Hematopoietic multipotent progenitor cell treated with erythropoietin and hydrocortisone succinate and interleukin-3 and kit ligand, for 4 days (in vitro differentiated cells): ENCODE results near the gene PQBP1.

Experiments used
- DNase-seq: peaks from one replicate; pipeline ENCODE4 v3.0.0-alpha.2; 2015

PQBP1 gene

DNA sequence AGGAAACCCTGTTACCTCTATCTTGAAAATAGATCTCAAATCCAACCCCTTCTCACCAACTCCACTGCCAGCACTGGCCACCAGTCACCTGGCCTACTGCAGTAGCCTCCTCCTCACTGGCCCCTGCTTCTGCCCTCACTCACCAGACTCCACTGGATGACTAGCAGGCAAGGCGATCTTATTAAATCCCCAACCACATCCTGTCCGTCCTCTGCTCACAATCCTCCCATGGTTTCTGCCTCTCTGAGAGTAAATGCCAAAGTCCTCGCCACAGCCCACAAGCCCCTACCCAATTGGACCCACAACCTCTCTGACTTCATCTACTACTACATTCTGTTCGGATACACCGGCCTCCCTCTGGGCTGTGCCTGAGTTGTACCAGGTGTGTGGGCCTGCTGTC, 26.5 kb downstream of the PQBP1 start:
- DNase-seq = peak; percentile 30

DNA sequence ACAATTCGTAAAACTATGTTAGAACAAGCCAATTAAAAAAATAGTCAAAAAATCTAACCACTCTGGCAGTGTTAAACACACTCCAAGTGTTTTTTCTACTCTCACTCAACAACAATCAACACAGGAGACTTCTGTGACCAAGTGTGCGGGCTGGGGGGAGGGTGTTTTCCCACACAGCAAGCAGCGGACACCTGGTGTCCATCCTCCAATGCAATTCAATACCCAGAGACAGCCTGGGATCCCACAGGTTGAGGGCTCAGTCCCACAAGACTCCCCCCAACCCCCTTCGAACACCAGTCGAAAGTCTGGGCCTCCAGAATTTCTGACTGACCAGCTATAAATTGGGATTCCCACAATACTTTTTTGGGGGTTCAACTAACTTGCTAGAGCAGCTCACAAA, 29.4 kb downstream of the PQBP1 start:
- DNase-seq = no peak

DNA sequence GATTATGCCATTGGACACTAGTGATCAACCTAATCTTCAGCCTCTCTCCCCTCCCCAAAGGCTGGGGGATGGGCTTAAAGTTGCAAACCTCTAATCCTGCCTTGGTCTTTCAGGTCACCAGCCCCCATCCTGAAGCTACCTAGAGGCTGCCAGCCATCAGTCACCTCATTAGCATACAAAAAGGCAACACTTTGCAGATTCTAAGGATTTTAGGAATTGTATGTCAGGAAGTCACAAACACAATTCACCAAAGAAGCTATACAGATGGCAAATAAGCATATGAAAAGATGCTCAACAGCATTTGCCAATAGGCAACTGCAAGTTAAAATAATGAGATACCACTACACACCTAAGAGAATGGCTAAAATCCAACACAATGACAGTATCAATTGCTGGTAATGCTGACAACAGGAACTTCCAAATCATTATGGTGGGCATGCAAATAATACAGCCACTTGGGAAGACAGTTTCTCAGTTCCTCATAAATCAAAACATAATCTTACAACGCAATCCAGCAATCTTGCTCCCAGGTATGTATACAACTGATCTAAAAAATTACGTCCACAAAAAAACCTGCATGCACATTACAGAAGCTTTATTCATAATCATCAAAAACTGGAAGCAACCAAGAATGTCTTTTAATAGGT, 30.1 kb downstream of the PQBP1 start:
- DNase-seq = no peak

DNA sequence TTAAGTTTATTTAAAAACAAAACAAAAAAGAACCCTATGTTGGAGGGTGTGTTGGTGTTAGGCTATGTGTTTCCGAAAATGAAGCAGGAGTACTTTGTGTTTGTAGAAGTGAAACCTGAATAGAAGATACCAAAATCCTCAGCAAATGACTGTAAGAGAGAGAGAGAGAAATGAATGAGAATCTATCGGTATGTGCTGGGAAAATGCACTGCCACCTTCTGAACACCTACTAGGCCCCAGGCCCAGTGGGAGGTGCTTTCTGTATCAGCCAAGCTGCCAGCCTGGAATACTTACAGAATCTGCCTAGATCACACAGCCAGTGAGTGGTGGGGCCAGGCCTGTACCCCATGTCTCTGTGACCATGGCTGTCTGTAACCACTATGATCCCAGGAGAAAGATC, 36.0 kb downstream of the PQBP1 start:
- DNase-seq = no peak

DNA sequence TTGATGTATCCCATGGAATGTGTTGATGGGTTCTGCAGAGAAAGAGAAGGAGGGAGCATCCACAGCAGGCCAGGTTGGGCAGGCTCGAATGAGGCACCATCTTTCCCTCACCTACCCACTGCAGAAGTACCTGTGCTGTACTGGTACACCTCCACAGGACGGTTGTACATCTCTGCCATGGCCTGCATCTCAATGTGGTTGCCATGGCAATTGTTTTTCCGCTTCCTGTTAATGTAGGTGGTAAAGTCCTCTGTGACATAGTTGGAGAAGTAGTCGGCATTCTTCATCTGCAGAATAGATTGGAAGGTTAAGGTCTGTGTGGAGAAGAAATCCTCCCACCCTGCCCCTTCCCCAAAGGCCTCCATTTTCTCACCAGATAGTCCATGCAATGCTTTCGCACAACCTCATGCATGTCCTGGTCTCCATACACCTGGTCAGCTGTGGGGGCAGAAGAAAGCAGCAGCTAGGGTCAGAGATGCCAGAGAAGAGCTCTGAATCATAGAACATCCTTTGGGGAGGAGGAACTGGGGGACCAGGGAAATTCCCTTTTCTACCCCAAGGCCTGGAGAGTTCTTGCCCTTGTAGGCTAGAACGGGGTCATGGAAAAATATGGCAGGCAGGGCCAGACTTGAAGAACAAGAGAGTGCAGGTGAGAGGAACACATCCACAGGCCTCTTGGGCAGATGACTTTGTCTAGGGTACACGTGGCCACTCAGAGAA, 37.0 kb downstream of the PQBP1 start:
- no peak for DNase-seq

DNA sequence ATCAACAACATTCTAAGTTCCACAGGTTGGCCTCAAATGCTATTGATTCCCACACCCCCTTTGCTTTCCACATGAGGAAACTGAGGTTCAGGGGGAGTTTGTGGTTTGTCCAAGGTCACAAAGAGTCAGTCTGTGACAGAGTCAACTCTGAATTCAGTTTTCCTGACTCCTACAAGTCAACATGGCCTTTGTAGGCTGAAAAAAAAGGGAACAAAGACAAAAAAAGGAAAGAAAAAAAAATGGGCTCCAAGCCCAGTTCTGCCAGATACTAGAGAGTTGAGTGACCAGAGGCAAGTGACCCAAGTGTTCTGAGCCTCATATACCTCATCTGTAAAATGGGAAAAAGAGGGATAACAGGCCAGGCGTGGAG, 37.6 kb downstream of the PQBP1 start:
- DNase-seq = no peak

DNA sequence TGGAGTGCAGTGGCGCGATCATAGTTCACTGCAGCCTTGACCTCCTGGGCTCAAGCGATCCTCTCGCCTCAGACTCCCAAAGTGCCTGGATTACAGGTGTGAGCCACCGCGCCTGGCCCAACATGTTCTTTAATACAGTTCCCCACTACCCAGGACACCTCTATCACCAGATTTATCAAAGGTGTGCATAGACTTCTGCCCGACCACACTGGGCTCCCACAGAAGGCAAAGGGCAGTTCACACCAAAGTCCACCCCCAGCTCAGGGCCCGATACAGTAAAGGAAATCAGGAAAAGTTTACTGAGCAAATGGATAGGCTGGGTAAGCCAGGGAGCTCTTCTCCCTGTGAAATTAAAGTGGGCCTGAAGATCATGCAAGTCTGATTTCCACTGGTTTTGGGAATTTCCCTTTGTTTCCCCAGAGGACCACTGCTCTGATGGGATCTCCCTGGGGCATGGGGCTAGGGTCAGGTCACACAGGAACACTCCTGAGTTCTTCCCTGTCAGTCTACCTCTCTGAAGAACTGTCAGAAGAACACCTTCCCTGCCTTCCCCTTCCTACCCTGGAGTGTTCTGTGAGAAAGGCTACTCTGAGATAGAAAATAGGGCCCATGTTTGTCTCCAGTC, 38.8 kb downstream of the PQBP1 start:
- no peak for DNase-seq

DNA sequence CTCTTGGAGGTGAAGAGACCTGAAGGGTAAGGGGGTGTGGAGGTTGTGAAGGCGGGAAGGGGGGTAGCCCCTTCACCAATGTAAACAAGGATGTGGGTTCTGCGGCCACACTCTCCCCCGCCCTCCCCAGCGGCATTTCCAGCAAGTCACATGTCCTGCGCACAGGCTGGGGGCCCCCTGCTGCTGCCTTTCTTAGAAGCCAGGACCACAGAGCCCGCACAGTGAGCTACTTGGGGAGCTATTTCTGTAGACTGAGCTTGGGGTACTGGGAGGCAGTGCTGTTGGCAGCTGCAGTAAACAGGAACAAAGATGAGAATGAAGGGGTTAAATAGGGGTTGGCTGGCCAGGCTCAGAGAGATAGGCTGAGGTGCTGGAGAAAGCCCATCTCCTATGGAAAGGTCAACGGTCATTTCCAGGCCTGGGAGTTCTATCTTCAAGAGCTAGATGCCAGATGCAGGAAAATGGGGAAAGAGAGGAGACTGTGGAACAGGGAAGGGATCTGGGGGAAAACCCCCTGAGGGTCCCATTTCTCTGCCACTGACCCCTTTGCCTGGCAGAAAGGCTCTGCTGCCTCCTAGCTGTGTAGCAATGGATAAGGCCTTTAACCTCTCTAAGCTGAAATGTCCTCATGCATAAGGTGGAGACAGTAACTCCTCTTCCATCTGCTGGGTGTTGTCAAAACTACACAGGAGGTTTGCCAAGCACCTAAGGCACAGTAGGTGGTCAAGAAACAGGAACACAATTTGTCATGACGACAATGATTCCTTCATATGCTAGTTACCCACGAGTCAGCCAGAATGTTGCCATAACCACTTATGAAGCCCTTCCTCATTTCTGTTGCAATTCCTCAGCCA, 39.6 kb downstream of the PQBP1 start:
- peak; percentile 94 for DNase-seq

DNA sequence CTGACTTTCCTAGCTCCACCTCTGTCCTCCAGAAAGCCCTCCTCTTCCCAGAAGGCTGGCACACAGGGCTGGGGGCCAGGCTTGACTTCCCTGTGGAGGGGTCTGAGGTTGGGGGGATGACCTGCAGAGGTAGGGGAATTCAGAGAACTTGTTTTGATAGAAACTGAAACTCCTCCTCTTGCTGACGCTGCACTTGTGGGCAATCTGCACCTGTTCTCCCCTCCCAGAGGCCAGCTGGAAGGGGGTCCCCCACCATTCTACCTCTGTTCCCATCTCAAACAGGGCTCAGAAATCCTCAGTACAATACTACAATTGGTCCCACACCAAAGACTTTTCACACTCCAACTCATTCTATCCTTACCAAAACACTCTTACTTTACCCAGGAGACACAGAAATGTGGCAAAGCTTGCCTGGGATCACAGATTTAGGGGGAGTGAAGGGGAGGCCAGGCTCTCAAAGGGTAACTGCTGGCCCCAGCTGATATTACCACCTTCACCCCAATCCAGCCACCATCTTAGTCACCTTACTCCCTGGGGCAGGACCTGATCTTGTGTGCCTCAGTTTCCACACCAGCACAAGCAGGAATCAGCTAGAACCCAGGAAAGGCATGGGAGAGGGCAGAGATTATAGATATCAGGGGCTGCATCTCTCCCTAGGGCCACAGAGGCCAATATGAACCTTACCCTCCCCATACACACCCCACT, 41.1 kb downstream of the PQBP1 start:
- no peak for DNase-seq

DNA sequence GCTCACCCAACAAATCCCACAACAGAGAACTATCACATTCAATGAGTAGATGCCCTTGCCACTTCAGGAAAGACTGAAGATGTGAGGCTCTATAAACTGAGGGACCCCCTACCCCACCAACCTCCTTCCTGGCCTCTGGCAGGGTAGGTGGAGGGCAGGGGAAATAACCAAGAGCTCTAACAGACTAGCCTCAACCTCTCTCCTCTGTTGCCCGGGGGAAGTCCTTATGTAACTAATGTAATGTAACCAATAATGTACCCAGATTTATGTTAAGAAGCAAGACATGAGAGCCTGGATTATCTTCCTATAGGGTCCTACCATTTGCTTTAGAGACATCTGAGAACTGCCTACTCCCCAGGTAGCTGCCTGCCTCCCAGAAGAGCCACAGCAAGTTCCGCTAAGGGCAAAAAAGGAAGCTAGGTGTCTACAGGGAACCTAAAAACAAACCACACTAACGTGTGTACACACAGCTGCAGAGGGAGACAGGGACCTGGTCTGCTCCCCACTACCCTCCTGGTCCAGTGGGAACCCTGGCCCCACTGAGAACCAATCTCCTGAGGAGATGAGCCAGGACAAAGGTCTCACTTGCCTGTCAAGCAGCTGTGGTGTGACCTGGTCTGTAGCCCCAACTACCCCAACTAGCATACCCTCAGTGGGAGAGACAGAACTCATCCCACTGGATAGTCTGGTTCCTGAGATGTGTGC, 41.9 kb downstream of the PQBP1 start:
- no peak for DNase-seq

DNA sequence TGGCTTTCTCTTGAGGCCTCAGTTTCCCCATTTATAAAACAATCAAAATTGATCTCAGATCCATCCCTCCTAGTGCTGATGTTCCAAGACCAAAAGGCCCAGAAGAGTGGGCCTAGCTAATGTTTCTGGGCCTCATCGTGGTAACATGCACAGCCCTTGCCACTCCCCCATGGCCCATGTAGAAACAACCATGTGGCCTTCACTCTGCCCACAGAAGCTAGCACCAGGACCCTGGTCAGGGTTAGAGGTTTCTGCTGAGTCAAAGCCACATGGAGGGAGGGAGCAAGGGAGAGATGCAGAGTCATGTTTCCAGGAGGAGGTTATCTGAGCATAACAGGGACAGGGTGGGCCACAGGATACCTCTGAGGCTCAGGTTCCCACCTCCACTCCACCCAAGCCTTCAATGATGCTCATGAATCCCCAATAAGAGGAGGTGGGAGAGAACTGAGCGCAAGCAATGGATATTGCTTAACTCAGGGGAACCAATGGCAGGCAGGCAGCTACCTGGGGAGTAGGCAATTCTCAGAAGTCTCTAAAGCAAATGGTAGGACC, 42.8 kb downstream of the PQBP1 start:
- DNase-seq = peak; percentile 87

DNA sequence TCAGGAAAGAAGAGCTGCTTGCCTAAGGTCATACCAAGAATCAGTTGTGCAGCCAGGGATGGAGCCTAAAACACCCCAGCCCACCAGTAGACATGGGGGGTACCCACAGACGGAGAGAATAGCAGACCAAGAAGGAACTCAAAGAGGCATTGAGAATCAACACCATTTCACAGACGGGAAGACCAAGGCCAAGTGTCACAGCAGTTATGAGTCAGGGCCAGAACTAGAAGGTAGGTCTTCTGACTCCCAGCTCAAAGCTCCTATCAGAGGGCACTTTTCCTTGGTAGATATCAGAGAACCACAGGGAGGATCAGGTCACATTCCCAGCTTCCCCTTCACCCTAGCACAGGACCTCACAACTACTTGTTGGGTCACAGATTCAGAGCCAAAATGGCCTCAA, 45.2 kb downstream of the PQBP1 start:
- DNase-seq = no peak

DNA sequence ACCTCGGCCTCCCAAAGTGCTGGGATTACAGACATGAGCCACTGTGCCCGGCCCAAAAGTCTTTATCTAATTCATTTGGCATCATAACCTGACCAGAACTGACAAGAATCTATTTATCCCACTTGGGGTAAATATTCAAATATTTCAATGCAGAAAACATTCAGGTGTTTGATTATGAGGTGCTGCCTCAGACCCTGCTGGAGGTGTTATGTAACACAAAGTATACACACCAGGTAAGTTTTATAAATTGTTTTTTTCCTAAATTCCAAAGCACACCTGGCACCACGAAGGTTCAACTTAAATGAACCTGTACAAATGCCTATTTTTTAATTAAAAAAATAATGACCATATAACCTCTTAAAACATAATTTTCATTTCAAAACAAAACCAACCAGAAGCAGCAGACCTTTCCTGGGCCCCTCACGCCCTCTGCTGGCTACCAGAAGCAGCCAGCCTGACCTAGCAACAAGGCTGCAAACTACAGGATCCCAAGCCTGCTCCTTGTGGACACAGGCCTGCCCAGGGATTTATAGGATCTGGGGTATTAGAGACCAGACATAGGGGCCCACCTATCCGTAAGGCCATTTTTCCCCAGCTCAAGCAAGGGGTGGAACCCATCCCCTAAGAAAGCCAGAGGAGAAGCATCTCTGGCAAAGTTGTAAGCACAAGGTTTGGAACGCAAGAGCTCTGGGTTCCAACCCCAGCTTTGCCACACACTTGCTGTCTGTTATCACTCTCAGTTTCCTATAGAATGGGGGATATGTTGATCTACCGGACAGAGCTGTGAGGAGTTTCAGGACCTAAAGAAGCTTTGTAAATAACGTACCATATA, 48.0 kb downstream of the PQBP1 start:
- DNase-seq = peak; percentile 72

DNA sequence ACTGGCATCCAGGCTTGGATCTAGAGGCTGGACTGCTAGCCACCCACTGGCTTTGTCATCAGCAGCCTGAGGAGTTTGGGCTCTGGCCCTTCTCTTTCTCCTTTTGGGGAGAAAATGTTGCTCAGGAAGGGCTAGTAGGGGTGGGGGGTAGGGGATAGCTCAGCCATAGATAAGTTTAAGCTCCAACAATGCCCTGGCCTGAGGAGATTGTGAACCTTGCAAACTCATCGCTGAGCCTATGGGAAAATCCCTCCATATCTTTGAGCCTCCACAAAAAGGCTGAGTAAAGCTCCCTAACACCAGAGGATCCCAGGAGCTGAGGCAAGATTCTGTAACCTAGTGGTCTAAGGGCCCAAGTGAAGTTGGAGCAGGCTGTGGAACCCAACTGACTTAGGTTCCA, 50.9 kb downstream of the PQBP1 start:
- no peak for DNase-seq
